Measurements from ENCODE around the gene RUSF1. TPM values are rescaled to one million over a fixed set of nuclear protein-coding genes. Genes with fewer than 3 reads are reported as not detected.
"Not testable (repeated sequence)": the region's sequence is repeated elsewhere in the genome, so short reads cannot be mapped to it uniquely, and the experiment has no call there.

RUSF1 gene
- polyA plus RNA-seq (ENCODE audit: insufficient read length in 3 of 3) = 10 to 100 TPM; 87.9 to 98.1 (median 94.4) TPM
- long read RNA-seq, donor 1, transcript C16orf58-201 (13 exons, 2,793 nt) = major isoform, 7 of 18 reads
- long read RNA-seq, donor 1, partial matches to known transcripts = 8 of 18 reads
- long read RNA-seq, donor 1, other reads (novel, unspliced or antisense) = 0 of 18 reads
- long read RNA-seq, donor 2, transcript C16orf58-201 (13 exons, 2,793 nt) = major isoform, 6 of 20 reads
- long read RNA-seq, donor 2, partial matches to known transcripts = 9 of 20 reads
- long read RNA-seq, donor 2, other reads (novel, unspliced or antisense) = 0 of 20 reads
- long read RNA-seq, donor 3, transcript C16orf58-201 (13 exons, 2,793 nt) = major isoform, 5 of 9 reads
- long read RNA-seq, donor 3, partial matches to known transcripts = 0 of 9 reads
- long read RNA-seq, donor 3, other reads (novel, unspliced or antisense) = 0 of 9 reads
- long read RNA-seq, donor 4, transcript C16orf58-201 (13 exons, 2,793 nt) = major isoform, 7 of 42 reads
- long read RNA-seq, donor 4, partial matches to known transcripts = 31 of 42 reads
- long read RNA-seq, donor 4, other reads (novel, unspliced or antisense) = 0 of 42 reads
- long read RNA-seq, donor 5, partial matches to known transcripts = 0 of 3 reads
- long read RNA-seq, donor 5, other reads (novel, unspliced or antisense) = 0 of 3 reads
- long read RNA-seq, donor 6, transcript C16orf58-201 (13 exons, 2,793 nt) = major isoform, 10 of 21 reads
- long read RNA-seq, donor 6, partial matches to known transcripts = 9 of 21 reads
- long read RNA-seq, donor 6, other reads (novel, unspliced or antisense) = 0 of 21 reads
- long read RNA-seq, donor 7, transcript C16orf58-201 (13 exons, 2,793 nt) = major isoform, 7 of 17 reads
- long read RNA-seq, donor 7, partial matches to known transcripts = 7 of 17 reads
- long read RNA-seq, donor 7, other reads (novel, unspliced or antisense) = 0 of 17 reads
- long read RNA-seq, donor 8, partial matches to known transcripts = 0 of 3 reads
- long read RNA-seq, donor 8, other reads (novel, unspliced or antisense) = 0 of 3 reads
- long read RNA-seq, donor 9, transcript C16orf58-210 (4 exons, 2,422 nt) = major isoform, 10 of 29 reads
- long read RNA-seq, donor 9, partial matches to known transcripts = 15 of 29 reads
- long read RNA-seq, donor 9, other reads (novel, unspliced or antisense) = 0 of 29 reads
- long read RNA-seq, donor 10, partial matches to known transcripts = 12 of 14 reads
- long read RNA-seq, donor 10, other reads (novel, unspliced or antisense) = 0 of 14 reads
- long read RNA-seq, donor 11, partial matches to known transcripts = 0 of 8 reads
- long read RNA-seq, donor 11, other reads (novel, unspliced or antisense) = 0 of 8 reads
- long read RNA-seq, donor 12, transcript C16orf58-201 (13 exons, 2,793 nt) = major isoform, 5 of 21 reads
- long read RNA-seq, donor 12, partial matches to known transcripts = 13 of 21 reads
- long read RNA-seq, donor 12, other reads (novel, unspliced or antisense) = 0 of 21 reads
- long read RNA-seq, donor 13, partial matches to known transcripts = 0 of 8 reads
- long read RNA-seq, donor 13, other reads (novel, unspliced or antisense) = 0 of 8 reads
- long read RNA-seq, donor 14 = 0 reads
- long read RNA-seq, donor 15 = 0 reads
- long read RNA-seq, donor 16, transcript C16orf58-201 (13 exons, 2,793 nt) = major isoform, 11 of 16 reads
- long read RNA-seq, donor 16, partial matches to known transcripts = 0 of 16 reads
- long read RNA-seq, donor 16, other reads (novel, unspliced or antisense) = 0 of 16 reads

DNA sequence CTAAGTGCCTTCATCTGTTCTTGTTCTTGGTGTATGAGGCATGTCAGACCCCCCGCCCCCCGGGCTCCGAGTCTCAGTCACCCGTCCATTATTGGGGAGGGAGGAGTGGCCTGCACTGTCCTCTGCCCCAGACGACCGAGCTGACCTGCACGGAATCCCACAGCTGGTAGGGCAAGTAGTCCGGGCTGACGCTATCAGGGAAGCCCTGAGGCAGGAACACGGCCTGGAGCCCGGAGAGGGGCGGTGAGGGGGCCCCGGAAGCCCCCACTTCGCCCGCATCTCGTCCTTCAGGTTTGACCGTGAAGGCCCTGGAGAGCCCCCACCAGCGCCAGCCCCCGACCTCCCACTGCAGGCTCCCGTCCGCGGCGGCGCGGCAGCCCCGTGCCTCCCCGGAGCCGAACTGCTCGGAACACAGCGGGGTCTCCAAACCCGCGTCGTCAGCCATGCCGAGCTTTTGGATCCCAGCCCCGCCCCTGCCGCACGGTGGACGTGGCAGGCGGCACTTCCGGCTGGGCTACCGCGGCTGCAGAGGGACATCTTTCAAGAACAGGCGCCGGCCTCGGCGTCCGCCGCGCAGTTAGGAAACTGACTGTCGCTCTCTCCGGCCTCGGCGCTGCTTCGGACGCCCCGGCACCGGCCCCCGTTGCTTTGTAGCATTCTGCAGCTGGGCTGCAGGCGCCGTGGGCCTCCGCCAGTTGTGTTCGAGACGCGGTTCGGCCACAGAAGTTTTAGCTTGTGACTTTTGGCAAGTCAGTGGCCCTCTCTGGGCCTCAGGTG lies at the start of gene RUSF1:
Gene RUSF1, minus strand, starts transcription at position 463 of the 777 bp plus-strand sequence. Its CDS starts 18 bp downstream, at position 445.
- peak; percentile 92 for DNase-seq

DNA sequence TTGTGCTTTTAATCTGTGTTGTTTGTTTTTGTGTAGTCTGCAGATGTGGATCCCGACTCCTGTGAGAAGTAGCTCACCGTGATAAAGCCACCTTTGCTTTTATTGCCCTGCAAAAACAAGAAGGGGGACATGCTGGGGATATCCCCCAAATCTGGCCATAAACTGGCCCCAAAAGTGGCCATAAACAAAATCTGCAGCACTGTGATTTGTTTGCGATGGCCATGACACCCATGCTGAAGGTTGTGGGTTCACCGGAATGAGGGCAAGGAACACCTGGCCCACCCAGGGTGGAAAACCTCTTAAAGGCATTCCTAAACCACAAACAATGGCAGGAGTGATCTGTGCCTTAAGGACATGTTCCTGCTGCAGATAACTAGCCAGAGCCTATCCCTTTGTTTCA lies 34.6 kb upstream of the RUSF1 start:
- no peak for DNase-seq

DNA sequence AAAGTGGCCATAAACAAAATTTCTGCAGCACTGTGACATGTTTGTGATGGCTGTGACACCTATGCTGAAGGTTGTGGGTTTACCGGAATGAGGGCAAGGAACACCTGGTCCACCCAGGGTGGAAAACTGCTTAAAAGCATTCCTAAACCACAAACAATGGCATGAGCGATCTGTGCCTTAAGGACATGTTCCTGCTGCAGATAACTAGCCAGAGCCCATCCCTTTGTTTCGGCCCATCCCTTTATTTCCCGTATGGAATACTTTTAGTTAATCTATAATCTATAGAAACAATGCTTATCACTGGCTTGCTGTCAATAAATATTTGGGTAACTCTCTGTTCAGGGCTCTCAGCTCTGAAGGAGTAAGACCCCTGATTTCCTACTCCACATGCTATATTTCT lies 31.6 kb upstream of the RUSF1 start:
- DNase-seq = not testable (repeated sequence)

GRCh38 chr16:31538243-31538598 lies 30.0 kb upstream of the RUSF1 start:
- DNase-seq = not testable (repeated sequence)

GRCh38 chr16:31537362-31538242 lies 29.4 kb upstream of the RUSF1 start:
- peak; percentile 35 for DNase-seq

DNA sequence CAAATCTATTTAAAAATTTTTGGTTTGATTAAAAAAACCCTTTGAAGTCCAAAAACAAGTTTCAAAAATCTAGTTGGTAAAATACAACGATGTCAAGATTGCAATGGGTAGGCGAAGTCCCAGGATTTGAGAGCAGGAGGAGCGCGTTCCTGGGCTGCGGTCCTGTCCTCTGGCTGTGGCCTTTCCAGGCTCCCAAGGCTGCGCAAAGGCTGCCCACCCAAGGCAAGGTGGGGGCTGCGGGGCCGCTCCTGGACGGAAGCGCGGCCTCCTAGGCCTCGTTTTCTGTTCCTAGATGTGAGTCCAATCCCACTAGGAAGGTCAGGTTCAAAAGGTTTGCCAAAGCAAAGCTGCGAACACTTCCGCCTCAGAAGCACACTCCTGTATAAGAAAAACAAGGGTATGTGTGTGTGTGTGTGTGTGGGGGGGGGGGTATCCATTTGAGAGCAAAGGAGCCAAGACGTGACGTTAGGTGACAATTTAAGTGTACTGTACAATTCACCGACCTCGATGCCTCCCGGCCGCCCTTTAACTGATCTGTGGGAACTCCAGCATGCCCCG lies 28.7 kb upstream of the RUSF1 start:
- no peak for DNase-seq

DNA sequence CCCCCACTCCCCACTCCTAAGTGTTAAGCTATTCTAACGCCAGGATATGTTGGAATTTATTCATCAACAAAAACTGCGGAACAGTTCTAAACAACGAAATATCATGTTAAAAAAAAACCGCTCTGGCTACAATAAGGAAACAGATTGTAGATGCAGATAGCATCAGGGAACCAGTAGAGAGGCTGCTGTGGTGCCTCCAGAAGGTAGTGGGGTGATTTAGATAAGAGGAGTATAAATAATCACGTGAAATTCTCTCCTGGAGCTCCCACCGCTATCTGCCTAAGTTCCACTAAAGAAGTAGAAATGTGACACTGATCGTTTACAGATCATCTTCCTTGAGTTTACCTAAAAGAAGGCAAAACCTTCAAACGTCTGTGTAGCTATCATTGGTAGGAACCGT lies 27.5 kb upstream of the RUSF1 start:
- DNase-seq = no peak

GRCh38 chr16:31532896-31533295 lies 24.7 kb upstream of the RUSF1 start:
- DNase-seq = no peak

GRCh38 chr16:31532120-31532519 lies 23.9 kb upstream of the RUSF1 start:
- DNase-seq = no peak

GRCh38 chr16:31531096-31531495 lies 22.9 kb upstream of the RUSF1 start:
- DNase-seq = no peak

- DNase-seq = no peak
Measured at GRCh38 chr16:31530405-31530804, 22.2 kb upstream of the RUSF1 start.

DNA sequence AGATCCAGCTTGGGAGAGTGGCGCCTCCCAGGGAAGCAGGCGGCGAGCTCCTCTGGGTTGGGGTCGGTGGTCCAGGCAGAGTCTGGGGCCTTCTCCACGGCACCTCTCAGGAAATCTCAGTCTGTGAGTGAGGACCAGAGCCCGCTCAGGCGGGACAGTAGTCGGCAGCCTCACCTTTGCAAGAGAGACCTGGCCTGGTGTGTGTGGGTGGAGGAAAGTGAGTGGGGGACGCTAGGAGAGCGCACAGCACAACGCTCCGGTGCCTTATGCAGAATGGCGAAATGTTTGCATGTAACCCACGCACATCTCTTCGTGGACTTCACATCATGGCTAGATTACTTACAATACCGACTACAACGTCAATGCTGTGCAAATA lies 21.7 kb upstream of the RUSF1 start:
- no peak for DNase-seq

DNA sequence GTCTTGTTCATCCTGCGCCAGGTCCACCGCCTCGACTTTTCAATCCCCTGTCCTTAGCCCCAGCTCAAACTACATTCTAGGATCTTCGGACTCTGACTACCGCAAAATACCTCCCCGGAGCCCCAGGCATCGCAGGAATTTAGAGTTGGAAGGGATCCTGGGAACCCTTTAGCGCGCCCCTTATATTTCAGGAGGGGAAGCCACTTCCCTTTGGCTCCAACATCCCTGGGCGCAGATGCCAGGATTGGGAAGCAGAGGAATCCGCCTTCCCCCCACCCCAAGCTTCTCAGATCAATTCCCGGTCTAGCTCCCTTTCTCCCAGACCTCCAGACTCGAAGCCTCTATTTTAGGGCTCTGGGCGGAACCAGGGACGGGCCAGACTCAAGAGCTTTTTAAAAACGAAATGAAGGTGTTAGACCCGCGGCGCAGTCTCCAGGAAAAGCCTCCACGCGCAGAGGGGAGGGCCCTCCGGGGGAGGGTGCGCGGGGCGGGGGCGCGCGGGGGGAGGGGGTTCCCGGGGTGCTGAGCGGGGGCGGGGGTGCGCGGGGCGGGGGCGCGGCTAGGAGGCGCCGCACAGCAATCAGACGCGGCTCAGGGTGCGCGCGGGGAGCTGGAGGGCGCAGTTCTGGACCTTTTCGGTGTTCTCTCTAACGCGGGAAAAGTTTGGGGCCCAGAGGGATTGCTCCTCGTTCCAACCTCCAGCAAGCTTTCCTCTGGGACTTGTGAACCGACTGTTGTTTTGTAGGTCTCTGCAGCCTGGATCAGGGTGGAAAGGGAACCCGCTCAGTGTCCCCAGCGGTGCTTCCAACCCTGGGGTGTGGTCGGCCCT lies 21.1 kb upstream of the RUSF1 start:
- no peak for DNase-seq

GRCh38 chr16:31528523-31529107 lies 20.4 kb upstream of the RUSF1 start:
- no peak for DNase-seq

- no peak for DNase-seq
Measured at GRCh38 chr16:31527734-31528274, 19.6 kb upstream of the RUSF1 start, which contains the start of gene AHSP. Gene AHSP, plus strand, starts transcription at chr16:31527900. Its CDS starts 240 bp downstream, at chr16:31528140.

DNA sequence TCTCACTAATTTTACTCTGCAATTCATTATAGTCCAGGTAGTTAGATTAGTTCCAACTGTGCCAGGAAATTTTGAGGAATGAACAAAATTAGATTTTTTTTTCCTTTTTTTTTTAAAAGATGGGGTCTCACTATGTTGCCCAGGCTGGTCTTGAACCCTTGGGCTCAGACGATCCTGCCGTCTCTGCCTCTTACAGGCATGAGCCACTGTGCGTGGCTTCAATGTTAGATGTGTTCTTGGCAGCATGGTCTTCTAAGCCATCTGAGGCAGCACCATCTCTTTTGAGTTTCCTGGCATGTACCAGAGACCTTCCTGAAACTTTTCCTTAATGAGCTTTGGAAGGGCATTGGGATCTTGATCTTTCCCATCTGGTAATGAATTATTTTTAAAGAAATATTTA lies 16.9 kb upstream of the RUSF1 start:
- no peak for DNase-seq

GRCh38 chr16:31523768-31524167 lies 15.6 kb upstream of the RUSF1 start:
- not testable (repeated sequence) for DNase-seq
